Activated T-helper 1 cell treated with anti-CD3 and anti-CD28 coated beads, Interleukin-12 subunit alpha, Interleukin-12 subunit beta, Interleukin-2, Interleukin-4 antibody, amounts not matched to agents 30 ng/mL and 10 ng/mL and 1 ng/mL, durations not matched to agents 14 hours and 24 hours and 36 hours (primary cell): ENCODE measurements around the gene ALG12. TPM values are rescaled to one million over a fixed set of nuclear protein-coding genes. Genes with fewer than 3 reads are reported as not detected.

Experiments
- DNase-seq: peaks from one replicate; pipeline ENCODE4 v3.0.0; 2021; ENCODE audit warnings: low spot score
- H3K27ac Mint-ChIP-seq: one replicate; pipeline ENCODE4 v1.8.0; 2021; ENCODE audit warnings: mild to moderate bottlenecking, mixed read lengths
- H3K27me3 Mint-ChIP-seq: one replicate; pipeline ENCODE4 v1.8.0; 2022; ENCODE audit warnings: mild to moderate bottlenecking, moderate library complexity, mixed read lengths; ENCODE audit not compliant: insufficient read depth
- H3K36me3 Mint-ChIP-seq: one replicate; pipeline ENCODE4 v1.8.0; 2021; ENCODE audit warnings: low read depth, mixed read lengths
- H3K4me1 Mint-ChIP-seq: one replicate; pipeline ENCODE4 v1.8.0; 2021; ENCODE audit warnings: low read depth, mixed read lengths
- H3K4me3 Mint-ChIP-seq: one replicate; pipeline ENCODE4 v1.8.0; 2021; ENCODE audit warnings: mild to moderate bottlenecking, moderate library complexity, mixed read lengths
- H3K9me3 Mint-ChIP-seq: one replicate; pipeline ENCODE4 v1.8.0; 2021; ENCODE audit warnings: mixed read lengths
- intact Hi-C: fragments of 100-400 bp; cut with micrococcal nuclease; formaldehyde crosslinking; loops from one replicate; pipeline ENCODE4 v1.15.1; 2024
- total RNA-seq: library from RNA; stranded (reverse); gene quantifications from 2 replicates; pipeline ENCODE4 v1.2.3, GENCODE V29; 2022

ALG12 gene
- total RNA-seq, 1 donor from 2014 or later, result 18.5 TPM

- Mint-ChIP-seq H3K36me3 (no peaks in the 10 kb centered on the region), H3K4me1 (peaks cover 11% of the 10 kb centered on the region)
- intact Hi-C loops, result no loop called here
Measured at GRCh38 chr22:49954354-49954753, 36.1 kb upstream of the ALG12 start.

GRCh38 chr22:49953680-49954344 lies 35.6 kb upstream of the ALG12 start:
- no peaks in the 10 kb centered on the region for H3K9me3 Mint-ChIP-seq
- no peak overlapping the region for H3K4me3 Mint-ChIP-seq
- H3K27me3 Mint-ChIP-seq, result no peaks in the 10 kb centered on the region
- no peaks in the 10 kb centered on the region for H3K36me3 Mint-ChIP-seq
- H3K4me1 Mint-ChIP-seq, result peaks cover 6% of the 10 kb centered on the region
- intact Hi-C loops, result no loop called here
- no peak for DNase-seq
- no peak overlapping the region for H3K27ac Mint-ChIP-seq

More at GRCh38 chr22:49954354-49954753, 36.1 kb upstream of the ALG12 start:
- Mint-ChIP-seq H3K9me3 (no peaks in the 10 kb centered on the region), H3K4me3 (no peak overlapping the region), H3K27me3 (no peaks in the 10 kb centered on the region), H3K27ac (no peak overlapping the region)
- DNase-seq, result no peak

- H3K36me3 Mint-ChIP-seq, result no peaks in the 10 kb centered on the region
- peaks cover 3% of the 10 kb centered on the region for H3K4me1 Mint-ChIP-seq
Measured at GRCh38 chr22:49953027-49953679, 34.9 kb upstream of the ALG12 start.

GRCh38 chr22:49951986-49952896 lies 34.0 kb upstream of the ALG12 start:
- H3K4me3 Mint-ChIP-seq, result no peak overlapping the region

More at GRCh38 chr22:49953027-49953679, 34.9 kb upstream of the ALG12 start:
- no peak for DNase-seq
- intact Hi-C loops, result no loop called here
- Mint-ChIP-seq H3K4me3 (no peak overlapping the region), H3K27me3 (no peaks in the 10 kb centered on the region), H3K27ac (no peak overlapping the region), H3K9me3 (no peaks in the 10 kb centered on the region)

GRCh38 chr22:49951678-49951985 lies 33.4 kb upstream of the ALG12 start:
- no peak for DNase-seq
- Mint-ChIP-seq H3K4me3 (no peak overlapping the region), H3K9me3 (no peaks in the 10 kb centered on the region), H3K36me3 (no peaks in the 10 kb centered on the region), H3K27me3 (no peaks in the 10 kb centered on the region), H3K4me1 (no peaks in the 10 kb centered on the region), H3K27ac (no peak overlapping the region)
- intact Hi-C loops, result no loop called here

More at GRCh38 chr22:49951986-49952896, 34.0 kb upstream of the ALG12 start:
- H3K4me1 Mint-ChIP-seq, result no peaks in the 10 kb centered on the region
- H3K36me3 Mint-ChIP-seq, result no peaks in the 10 kb centered on the region
- H3K9me3 Mint-ChIP-seq, result no peaks in the 10 kb centered on the region
- H3K27me3 Mint-ChIP-seq, result no peaks in the 10 kb centered on the region
- H3K27ac Mint-ChIP-seq, result no peak overlapping the region
- DNase-seq, result no peak
- intact Hi-C loops, result no loop called here

- H3K4me3 Mint-ChIP-seq, result no peak overlapping the region
- H3K36me3 Mint-ChIP-seq, result no peaks in the 10 kb centered on the region
- DNase-seq, result no peak
- no peak overlapping the region for H3K27ac Mint-ChIP-seq
- intact Hi-C loops, result no loop called here
- H3K27me3 Mint-ChIP-seq, result no peaks in the 10 kb centered on the region
- H3K9me3 Mint-ChIP-seq, result no peaks in the 10 kb centered on the region
- H3K4me1 Mint-ChIP-seq, result no peaks in the 10 kb centered on the region
Measured at GRCh38 chr22:49951000-49951677, 32.9 kb upstream of the ALG12 start.

- Mint-ChIP-seq H3K4me3 (no peak overlapping the region), H3K4me1 (peaks cover 4% of the 10 kb centered on the region), H3K9me3 (no peaks in the 10 kb centered on the region), H3K36me3 (no peaks in the 10 kb centered on the region), H3K27me3 (no peaks in the 10 kb centered on the region), H3K27ac (no peak overlapping the region)
- intact Hi-C loops, result no loop called here
- DNase-seq, result no peak
Measured at GRCh38 chr22:49950396-49950994, 32.3 kb upstream of the ALG12 start.

GRCh38 chr22:49949914-49950292 lies 31.7 kb upstream of the ALG12 start:
- no peak for DNase-seq
- peaks cover 5% of the 10 kb centered on the region for H3K4me1 Mint-ChIP-seq
- H3K27ac Mint-ChIP-seq, result no peak overlapping the region
- intact Hi-C loops, result no loop called here
- H3K36me3 Mint-ChIP-seq, result no peaks in the 10 kb centered on the region
- H3K27me3 Mint-ChIP-seq, result no peaks in the 10 kb centered on the region
- no peak overlapping the region for H3K4me3 Mint-ChIP-seq
- H3K9me3 Mint-ChIP-seq, result no peaks in the 10 kb centered on the region

GRCh38 chr22:49948958-49949913 lies 31.0 kb upstream of the ALG12 start:
- Mint-ChIP-seq H3K9me3 (no peaks in the 10 kb centered on the region), H3K4me1 (peaks cover 5% of the 10 kb centered on the region), H3K27me3 (no peaks in the 10 kb centered on the region), H3K27ac (no peak overlapping the region), H3K36me3 (no peaks in the 10 kb centered on the region), H3K4me3 (no peak overlapping the region)
- DNase-seq, result no peak
- intact Hi-C loops, result no loop called here

- Mint-ChIP-seq H3K9me3 (no peaks in the 10 kb centered on the region), H3K36me3 (no peaks in the 10 kb centered on the region), H3K4me1 (peaks cover 5% of the 10 kb centered on the region), H3K27me3 (no peaks in the 10 kb centered on the region), H3K27ac (no peak overlapping the region), H3K4me3 (no peak overlapping the region)
- intact Hi-C loops, result no loop called here
- no peak for DNase-seq
Measured at GRCh38 chr22:49948116-49948957, 30.1 kb upstream of the ALG12 start.

GRCh38 chr22:49947296-49947622 lies 29.0 kb upstream of the ALG12 start:
- intact Hi-C loops, result no loop called here
- peaks cover 5% of the 10 kb centered on the region for H3K4me1 Mint-ChIP-seq
- DNase-seq, result no peak
- H3K27me3 Mint-ChIP-seq, result no peaks in the 10 kb centered on the region
- H3K27ac Mint-ChIP-seq, result no peak overlapping the region
- no peak overlapping the region for H3K4me3 Mint-ChIP-seq
- H3K36me3 Mint-ChIP-seq, result no peaks in the 10 kb centered on the region
- no peaks in the 10 kb centered on the region for H3K9me3 Mint-ChIP-seq
